Vein endothelial cell (primary cell): Measurements from ENCODE around the gene ZNF426. TPM values are rescaled to one million over a fixed set of nuclear protein-coding genes. Genes with fewer than 3 reads are reported as not detected.

Source experiments
- total RNA-seq: library from RNA; depleted of rRNA; stranded (reverse); fragments of >200 nt; gene quantifications from 2 replicates; pipeline ENCODE4 v1.2.3, GENCODE V29; 2012

Gene ZNF426
- total RNA-seq = 24.9 and 26.5 TPM in 2 replicates

DNA sequence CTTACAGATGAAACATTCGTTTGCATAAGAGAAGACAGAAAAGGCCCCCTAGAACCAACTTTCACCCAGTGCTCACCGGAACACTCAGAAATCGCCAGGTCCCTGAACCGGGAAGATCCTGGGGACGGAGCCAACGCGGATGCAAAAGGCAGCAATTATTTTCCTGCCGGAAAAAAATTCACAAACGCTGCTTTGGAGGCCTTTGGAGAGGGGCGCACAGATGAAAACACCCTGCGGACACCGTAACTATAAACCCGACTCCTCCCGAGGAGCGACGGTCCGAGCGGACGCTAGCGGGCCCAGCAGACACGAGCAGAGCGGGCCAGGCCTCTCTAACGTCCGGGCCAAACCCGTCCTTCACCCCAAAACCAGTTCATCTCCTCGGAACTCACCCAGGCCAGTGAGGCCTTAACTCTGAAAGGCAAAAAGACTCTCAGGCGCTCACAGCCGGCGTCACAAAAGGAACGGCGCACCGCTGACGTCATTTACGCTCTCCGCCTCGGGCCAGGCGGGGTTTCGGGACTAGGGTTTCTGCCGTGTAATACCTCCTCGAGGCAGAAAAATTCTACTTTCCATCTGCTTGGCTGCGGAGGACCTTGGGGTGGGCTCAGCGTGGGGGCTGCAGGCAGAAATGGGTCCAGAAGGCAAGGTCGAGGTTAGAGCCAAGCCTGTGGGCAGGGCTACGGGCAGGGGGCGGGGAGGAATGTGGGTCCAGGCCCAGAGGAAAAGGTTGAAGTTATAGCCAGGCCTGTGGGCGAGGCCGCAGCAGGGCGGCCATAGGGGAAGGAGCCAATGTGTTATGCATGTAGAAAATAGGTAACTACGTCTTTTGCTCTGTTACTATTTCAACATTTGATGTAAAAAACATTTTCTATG is at the start of gene ZNF426:
Gene ZNF426 (minus strand): TSS at position 463 of the 876 bp plus-strand sequence. CDS start 2,413 bp downstream, outside the sequence.

DNA sequence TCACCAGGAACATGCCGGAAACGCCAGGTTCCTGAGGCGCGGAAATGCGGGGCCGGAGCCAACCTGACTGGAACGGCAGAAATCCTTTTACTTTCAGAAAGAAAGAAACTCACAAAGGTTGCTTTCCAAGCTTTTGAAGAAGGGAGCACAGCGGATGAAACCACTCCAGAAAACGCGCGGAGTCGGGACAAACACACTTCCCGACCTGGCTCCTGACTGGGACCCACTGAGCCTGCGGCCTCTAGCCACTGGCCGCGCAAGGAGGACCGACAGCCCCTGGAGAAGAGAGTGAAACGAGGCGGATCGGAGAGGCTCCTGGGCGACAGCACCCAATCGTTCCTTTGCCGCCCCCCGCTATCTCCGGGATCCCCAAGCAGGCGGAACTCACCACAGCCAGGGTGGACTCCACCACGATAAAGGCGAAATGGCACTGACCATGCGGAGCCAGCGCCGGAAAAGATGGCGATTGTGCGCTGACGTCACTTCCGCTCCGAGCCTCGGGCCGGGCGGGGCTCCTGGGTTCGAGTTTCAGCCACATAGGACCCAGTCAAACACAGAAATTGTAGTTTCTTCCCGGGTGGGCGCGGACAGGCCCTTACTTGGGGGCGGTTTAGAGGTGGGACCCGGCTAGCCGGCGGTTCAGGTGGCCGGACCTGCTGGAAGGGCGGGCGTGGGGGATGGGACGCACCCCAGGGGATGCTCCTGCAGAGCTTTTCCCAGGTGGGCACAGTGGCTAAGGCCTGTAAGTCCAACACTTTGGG is 45.8 kb upstream of the ZNF426 start, which contains the start of gene ZNF121:
Gene ZNF121 (minus strand): TSS at position 432 of the 761 bp plus-strand sequence. CDS start 16,407 bp downstream, outside the sequence.

DNA sequence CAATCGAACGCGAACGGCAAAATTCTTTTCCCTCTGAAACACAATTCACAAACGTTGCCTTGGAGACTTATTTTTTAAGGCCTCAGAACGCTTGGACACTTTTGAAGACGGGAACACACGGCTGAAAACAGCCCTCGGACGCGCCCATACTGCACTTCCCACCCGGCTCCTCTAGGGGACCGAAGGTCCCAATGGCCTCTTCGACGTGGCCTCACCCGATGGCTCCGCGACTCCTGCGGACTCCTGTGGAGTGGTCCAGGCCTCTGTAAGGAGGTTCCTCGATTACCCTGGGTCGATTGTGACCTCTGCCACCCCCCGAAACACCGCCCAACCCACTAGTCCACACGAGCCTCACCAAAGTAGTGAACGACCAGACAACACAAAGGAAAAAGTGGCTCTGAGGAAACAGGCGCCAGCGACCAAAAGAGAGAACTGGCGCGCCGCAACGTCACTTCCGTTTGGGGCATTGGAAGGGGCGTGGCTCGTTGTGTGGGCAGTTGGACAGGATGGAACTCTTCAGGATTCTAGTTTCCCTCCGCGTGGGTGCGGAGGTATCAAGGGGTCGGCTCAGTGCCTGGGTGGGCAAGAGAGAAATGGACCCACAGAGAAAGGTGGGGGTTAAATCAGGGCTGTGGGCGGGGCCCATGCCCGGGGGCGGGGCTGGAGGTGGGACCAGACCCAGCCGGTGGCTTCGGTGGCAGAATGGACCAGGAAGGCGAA is 40.1 kb downstream of the ZNF426 start, which contains the start of gene ZNF560:
Gene ZNF560 (minus strand): TSS at position 434 of the 720 bp plus-strand sequence. CDS start 23,303 bp downstream, outside the sequence.

Other genes starting within 250 kb of the ZNF426 start
- 9.4 and 11.4 TPM in 2 replicates for gene ZNF699, start 228.8 kb downstream of the ZNF426 start, total RNA-seq
- 13.5 and 13.7 TPM in 2 replicates for gene ZNF559, start 214.5 kb downstream of the ZNF426 start, total RNA-seq
- 0.98 and 1.3 TPM in 2 replicates for gene ZNF177, start 175.6 kb downstream of the ZNF426 start, total RNA-seq
- 10.8 and 16.5 TPM in 2 replicates for gene ZNF266, start 103.1 kb downstream of the ZNF426 start, total RNA-seq
- gene ZNF560, start 40.0 kb downstream of the ZNF426 start, total RNA-seq = under 0.01 and 0.19 TPM in 2 replicates
- 32.7 and 43.6 TPM in 2 replicates for gene ZNF121, start 45.9 kb upstream of the ZNF426 start, total RNA-seq
- gene ZNF561, start 82.6 kb upstream of the ZNF426 start, total RNA-seq = 26.8 and 28.4 TPM in 2 replicates
- 27.8 and 30.2 TPM in 2 replicates for gene ZNF562, start 136.5 kb upstream of the ZNF426 start, total RNA-seq
- gene ZNF846, start 230.1 kb upstream of the ZNF426 start, total RNA-seq = 6.7 and 6.9 TPM in 2 replicates